Stimulated activated CD8-positive, alpha-beta memory T cell treated with anti-CD3 and anti-CD28 coated beads, Interleukin-12 subunit alpha, Interleukin-12 subunit beta, amount 100 ng/mL, for 24 hours (primary cell): ENCODE data around the gene KIF21B.
"Not testable (repeated sequence)": the region's sequence is repeated elsewhere in the genome, so short reads cannot be mapped to it uniquely, and the experiment has no call there.

Experiments
- DNase-seq: peaks from one replicate; pipeline ENCODE4 v3.0.0-alpha.2; 2020; ENCODE audit errors: extremely low read depth

The KIF21B gene

DNA sequence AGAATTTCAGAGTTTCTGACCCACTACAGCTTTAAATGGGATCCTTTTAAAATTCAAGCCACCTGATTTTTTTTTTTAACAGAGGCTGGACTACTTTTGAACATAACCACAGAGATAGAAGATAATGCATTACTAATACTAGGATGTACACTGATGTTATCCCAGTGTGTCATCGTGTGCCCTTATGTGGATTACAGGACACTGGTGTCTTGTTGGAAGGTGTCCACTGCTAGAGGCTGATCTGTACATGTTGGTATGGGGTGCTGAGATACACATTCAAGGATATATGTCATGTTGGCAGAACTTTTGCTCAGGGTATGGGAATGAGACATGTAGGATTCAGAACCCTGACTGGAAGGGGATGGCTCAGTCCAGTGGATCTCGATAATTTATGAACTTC is 72.5 kb downstream of the KIF21B start:
- no peak for DNase-seq

- no peak for DNase-seq
Observed at GRCh38 chr1:200949626-200950025, 73.9 kb downstream of the KIF21B start.

DNA sequence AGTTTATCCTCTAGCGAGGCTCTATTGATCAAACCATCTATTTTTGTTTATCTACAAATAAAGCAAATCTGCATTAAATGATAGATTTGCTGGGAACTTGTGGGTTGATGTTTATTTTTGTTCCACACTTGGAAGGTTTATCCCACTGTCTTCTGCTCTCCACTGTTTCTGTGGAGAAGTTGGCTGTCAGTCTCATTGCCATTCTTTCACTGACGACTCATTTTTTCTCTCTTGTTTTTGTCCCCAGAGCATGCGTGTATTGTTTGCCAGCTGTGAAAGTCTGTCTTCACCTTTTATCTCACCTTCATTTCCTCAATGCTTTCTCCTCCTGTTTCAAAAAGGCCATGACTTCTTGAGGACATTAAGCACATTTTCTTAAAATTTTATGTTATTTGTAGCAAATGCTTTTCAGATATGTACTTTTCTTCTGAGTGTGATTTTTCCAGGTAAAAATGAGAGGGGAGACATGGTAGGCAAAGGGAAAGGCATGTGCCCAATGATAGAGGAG is 76.4 kb downstream of the KIF21B start:
- DNase-seq = no peak

GRCh38 chr1:200945111-200945510 is 78.4 kb downstream of the KIF21B start:
- no peak for DNase-seq

DNA sequence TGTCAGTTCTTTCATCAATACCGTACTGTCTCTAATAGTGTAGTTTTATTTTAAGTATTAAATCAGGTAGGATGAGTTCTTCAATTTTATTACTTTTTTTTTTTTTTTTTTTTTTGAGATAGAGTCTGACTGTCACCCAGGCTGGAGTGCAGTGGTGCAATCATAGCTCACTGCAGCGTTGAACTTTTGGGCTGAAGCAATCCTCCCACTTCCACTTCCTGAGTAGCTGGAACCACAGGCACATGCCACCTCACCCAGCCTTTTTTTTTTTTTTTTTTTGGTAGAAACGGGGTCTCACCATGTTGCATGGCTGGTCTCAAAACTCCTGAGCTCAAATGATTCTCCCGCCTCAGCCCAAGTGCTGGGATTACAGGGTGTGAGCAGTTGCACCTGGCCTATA is 84.6 kb downstream of the KIF21B start:
- no peak for DNase-seq

DNA sequence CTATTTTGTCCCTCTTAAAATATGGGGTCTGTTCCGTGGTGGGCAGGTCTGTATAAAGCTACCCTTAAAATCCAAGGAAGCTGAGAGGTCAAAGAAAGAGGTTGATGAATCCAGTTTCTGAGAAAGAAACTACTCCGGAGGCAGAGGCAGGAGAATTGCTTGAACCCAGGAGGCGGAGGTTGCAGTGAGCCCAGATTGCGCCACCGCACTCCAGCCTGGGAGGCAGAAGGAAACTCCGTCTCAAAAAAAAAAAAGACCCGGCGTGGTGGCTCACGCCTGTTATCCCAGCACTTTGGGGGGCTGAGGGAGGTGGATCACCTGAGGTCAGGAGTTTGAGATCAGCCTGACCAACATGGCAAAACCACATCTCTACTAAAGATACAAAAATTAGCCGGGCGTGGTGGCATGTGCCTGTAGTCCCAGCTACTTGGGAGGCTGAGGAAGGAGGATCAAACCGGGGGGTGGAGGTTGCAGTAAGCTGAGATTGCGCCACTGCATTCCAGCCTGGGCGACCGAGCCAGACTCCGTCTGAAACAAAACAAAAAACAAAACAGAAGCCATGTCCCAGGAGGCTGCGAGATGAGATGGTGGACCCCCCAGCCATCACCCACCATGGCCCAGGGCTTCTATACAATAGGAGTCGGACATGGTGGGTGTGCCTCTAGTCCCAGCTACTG is 88.1 kb downstream of the KIF21B start:
- not testable (repeated sequence) for DNase-seq

DNA sequence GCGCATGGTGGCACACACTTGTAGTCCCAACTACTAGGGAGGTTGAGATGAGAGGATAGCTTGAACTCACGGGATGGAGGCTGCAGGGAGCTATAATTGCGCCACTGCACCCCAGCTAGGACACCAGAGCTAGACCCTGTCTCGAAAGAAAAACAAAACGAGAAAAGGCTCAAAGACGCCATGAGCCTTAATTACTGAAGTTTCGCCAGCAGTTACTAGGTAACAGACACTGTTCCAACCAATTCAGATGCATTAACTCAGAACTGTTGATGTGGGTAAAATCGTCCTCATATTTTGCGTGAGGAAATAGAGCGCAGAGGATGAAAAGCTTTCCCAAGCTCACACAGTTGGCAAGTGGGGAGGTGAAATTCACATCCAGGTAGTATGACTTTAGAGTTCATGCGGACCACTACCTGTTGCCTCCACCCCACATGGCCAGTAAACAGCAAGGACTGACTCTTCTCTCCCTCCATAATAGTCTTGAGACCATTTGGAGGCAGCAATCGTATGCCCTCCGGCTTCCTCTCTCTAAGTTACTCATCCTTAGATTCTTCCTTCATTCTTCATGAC is 88.8 kb downstream of the KIF21B start:
- no peak for DNase-seq

GRCh38 chr1:200931776-200932175 is 91.7 kb downstream of the KIF21B start:
- DNase-seq = no peak

GRCh38 chr1:200930285-200930684 is 93.2 kb downstream of the KIF21B start:
- DNase-seq = not testable (repeated sequence)

GRCh38 chr1:200929530-200930278 is 93.8 kb downstream of the KIF21B start:
- no peak for DNase-seq

DNA sequence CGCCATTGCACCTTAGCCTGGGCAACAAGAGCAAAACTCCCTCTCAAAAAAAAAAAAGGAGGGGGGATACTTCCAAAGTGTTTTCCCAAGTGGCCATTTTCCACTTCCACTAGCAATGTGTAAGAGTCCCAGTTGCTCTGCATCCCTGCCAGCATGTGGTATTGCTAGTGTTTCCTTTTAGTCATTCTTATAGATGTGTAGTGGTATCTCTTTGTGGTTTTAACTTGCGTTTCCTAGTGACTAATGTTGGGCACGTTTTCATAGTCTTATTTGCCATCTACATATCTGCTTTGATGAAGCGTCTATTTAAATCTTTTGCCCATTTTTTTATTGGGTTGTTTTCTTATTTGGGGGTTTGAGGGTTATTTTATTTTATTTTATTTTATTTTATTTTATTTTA is 97.7 kb downstream of the KIF21B start:
- no peak for DNase-seq

DNA sequence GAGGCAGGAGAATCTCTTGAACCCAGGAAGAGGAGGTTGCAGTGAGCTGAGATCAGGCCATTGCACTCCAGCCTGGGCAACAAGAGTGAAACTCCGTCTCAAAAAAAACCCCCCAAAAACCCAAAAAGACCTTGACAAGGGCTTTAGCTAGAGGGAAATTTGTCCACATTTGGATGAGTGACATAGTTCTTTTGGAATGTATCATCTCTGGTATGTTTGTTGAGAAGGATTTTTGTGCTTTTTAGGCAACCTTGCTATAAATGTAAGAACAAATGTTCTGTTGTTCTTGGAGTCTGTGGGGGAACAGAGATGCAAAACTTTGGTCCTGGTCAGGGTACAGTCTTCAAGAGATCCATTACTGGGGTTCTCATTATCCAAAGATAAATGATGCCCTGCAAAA is 99.9 kb downstream of the KIF21B start:
- DNase-seq = no peak

- no peak for DNase-seq
Observed at GRCh38 chr1:200922406-200922805, 101.1 kb downstream of the KIF21B start.

- DNase-seq = no peak
Observed at GRCh38 chr1:200921571-200922110, 101.9 kb downstream of the KIF21B start.
